ENCODE data around the gene PTPRS.

PTPRS gene

GRCh38 chr19:5354403-5354802 lies 13.8 kb upstream of the PTPRS start:
- no peak for DNase-seq

- DNase-seq = no peak
These were observed 11.7 kb upstream of the PTPRS start for GRCh38 chr19:5352229-5352763.

GRCh38 chr19:5351731-5352228 lies 11.2 kb upstream of the PTPRS start:
- DNase-seq = no peak

- no peak for DNase-seq
These were observed 8.4 kb upstream of the PTPRS start for GRCh38 chr19:5349041-5349440.

GRCh38 chr19:5345895-5346386 lies 5.3 kb upstream of the PTPRS start:
- no peak for DNase-seq

GRCh38 chr19:5343848-5344247 lies 3.2 kb upstream of the PTPRS start:
- DNase-seq = peak; percentile 53

GRCh38 chr19:5342573-5343201 lies 2.1 kb upstream of the PTPRS start:
- no peak for DNase-seq

GRCh38 chr19:5341981-5342380 lies 1.4 kb upstream of the PTPRS start:
- no peak for DNase-seq

- no peak for DNase-seq
These were observed 822 bp upstream of the PTPRS start for GRCh38 chr19:5341448-5341820.

GRCh38 chr19:5339950-5340636 lies 519 bp downstream of the PTPRS start:
- DNase-seq = no peak

GRCh38 chr19:5339198-5339949 lies 1.2 kb downstream of the PTPRS start:
- no peak for DNase-seq

GRCh38 chr19:5338656-5339197 lies 1.9 kb downstream of the PTPRS start:
- DNase-seq = no peak

GRCh38 chr19:5337708-5338655 lies 2.6 kb downstream of the PTPRS start:
- DNase-seq = no peak

- DNase-seq = no peak
These were observed 3.5 kb downstream of the PTPRS start for GRCh38 chr19:5337126-5337525.

GRCh38 chr19:5336195-5336965 lies 4.2 kb downstream of the PTPRS start:
- DNase-seq = no peak

- DNase-seq = no peak
These were observed 5.0 kb downstream of the PTPRS start for GRCh38 chr19:5335593-5335992.

GRCh38 chr19:5334824-5335500 lies 5.7 kb downstream of the PTPRS start:
- no peak for DNase-seq

- DNase-seq = no peak
These were observed 6.3 kb downstream of the PTPRS start for GRCh38 chr19:5334366-5334739.

GRCh38 chr19:5333581-5334365 lies 6.8 kb downstream of the PTPRS start:
- DNase-seq = no peak

- DNase-seq = no peak
These were observed 8.1 kb downstream of the PTPRS start for GRCh38 chr19:5332501-5332900.
